CD4-positive, alpha-beta memory T cell (primary cell): Measurements from ENCODE around the gene PTMA. TPM values are rescaled to one million over a fixed set of nuclear protein-coding genes. Genes with fewer than 3 reads are reported as not detected.

Source experiments
- CTCF ChIA-PET: fragments of 350-600 bp; sonication (Branson Sonifier 250); formaldehyde crosslinking; loops from one replicate; lab custom pipeline; 2021; ENCODE audit warnings: inconsistent platforms; ENCODE audit not compliant: partially characterized antibody; lab: Charles Lee
- POLR2A ChIA-PET: fragments of 350-600 bp; sonication (Branson Sonifier 250); formaldehyde crosslinking; loops from one replicate; lab custom pipeline; 2021; ENCODE audit not compliant: partially characterized antibody; lab: Charles Lee
- DNase-seq, 5 donors: peaks; one replicate each; pipeline versions ENCODE4 v3.0.0 to v3.0.0-alpha.2; 2020 to 2022; ENCODE audit warnings: mixed read lengths in 1 of 5
- H3K27ac ChIP-seq: one replicate; pipeline ENCODE4 v1.7.0; 2013; ENCODE audit warnings: low read depth, low read length
- H3K27me3 ChIP-seq: 2 replicates; pipeline ENCODE4 v1.7.0; 2013; ENCODE audit warnings: mild to moderate bottlenecking, low read length, moderate library complexity; ENCODE audit not compliant: insufficient read depth
- H3K36me3 ChIP-seq: 2 replicates; pipeline ENCODE4 v1.7.0; 2013; ENCODE audit warnings: mild to moderate bottlenecking, low read length, moderate library complexity; ENCODE audit not compliant: insufficient read depth
- H3K4me1 ChIP-seq: 2 replicates; pipeline ENCODE4 v1.7.0; 2013; ENCODE audit warnings: mild to moderate bottlenecking, low read length, moderate library complexity; ENCODE audit not compliant: insufficient read depth
- H3K4me3 ChIP-seq, 2 donors: one replicate each; pipeline ENCODE4 v1.7.0; 2013; ENCODE audit warnings: low read length in 2 of 2, mild to moderate bottlenecking in 1 of 2
- H3K9me3 ChIP-seq, 2 donors: one replicate each; pipeline ENCODE4 v1.7.0; 2013; ENCODE audit warnings: low read length in 2 of 2, control low read depth in 1 of 2; ENCODE audit not compliant: control insufficient read depth in 1 of 2
- H3K27ac Mint-ChIP-seq, 7 donors: one replicate each; pipeline ENCODE4 v1.8.0; 2020 to 2021; ENCODE audit warnings: mixed read lengths in 7 of 7, mild to moderate bottlenecking in 6 of 7, inconsistent platforms in 3 of 7, moderate library complexity in 3 of 7
- H3K27me3 Mint-ChIP-seq, 2 donors: one replicate each; pipeline ENCODE4 v1.8.0; 2020 to 2021; ENCODE audit warnings: mixed read lengths in 2 of 2
- H3K36me3 Mint-ChIP-seq, 2 donors: one replicate each; pipeline ENCODE4 v1.8.0; 2020 to 2021; ENCODE audit warnings: mixed read lengths in 2 of 2, inconsistent platforms in 1 of 2, mild to moderate bottlenecking in 1 of 2
- H3K4me1 Mint-ChIP-seq, 4 donors: one replicate each; pipeline ENCODE4 v1.8.0; 2020 to 2021; ENCODE audit warnings: mixed read lengths in 4 of 4, mild to moderate bottlenecking in 1 of 4
- H3K4me3 Mint-ChIP-seq, 8 donors: one replicate each; pipeline ENCODE4 v1.8.0; 2020 to 2021; ENCODE audit warnings: mixed read lengths in 8 of 8, mild to moderate bottlenecking in 7 of 8, moderate library complexity in 6 of 8, inconsistent platforms in 3 of 8
- H3K9me3 Mint-ChIP-seq, 8 donors: one replicate each; pipeline ENCODE4 v1.8.0; 2020 to 2021; ENCODE audit warnings: mixed read lengths in 8 of 8, mild to moderate bottlenecking in 5 of 8, inconsistent platforms in 3 of 8, moderate library complexity in 1 of 8
- intact Hi-C: fragments of 100-400 bp; cut with micrococcal nuclease; formaldehyde crosslinking; loops from one replicate; pipeline ENCODE4 v1.15.1; 2023
- polyA plus RNA-seq, 2 donors: library from polyadenylated mRNA; unstranded; fragments of 300-500 nt; fragmentation: Illumina TruSeq; gene quantifications; one replicate each; pipeline ENCODE4 v1.2.3, GENCODE V29; 2021
- total RNA-seq, 2 experiments: library from RNA; stranded (reverse); gene quantifications; one replicate each; pipeline ENCODE4 v1.2.3, GENCODE V29; 2021

The PTMA gene
- total and polyA plus RNA-seq, 4 experiments from 2014 or later, result 974 to 1,836 (median 1,208) TPM

DNA sequence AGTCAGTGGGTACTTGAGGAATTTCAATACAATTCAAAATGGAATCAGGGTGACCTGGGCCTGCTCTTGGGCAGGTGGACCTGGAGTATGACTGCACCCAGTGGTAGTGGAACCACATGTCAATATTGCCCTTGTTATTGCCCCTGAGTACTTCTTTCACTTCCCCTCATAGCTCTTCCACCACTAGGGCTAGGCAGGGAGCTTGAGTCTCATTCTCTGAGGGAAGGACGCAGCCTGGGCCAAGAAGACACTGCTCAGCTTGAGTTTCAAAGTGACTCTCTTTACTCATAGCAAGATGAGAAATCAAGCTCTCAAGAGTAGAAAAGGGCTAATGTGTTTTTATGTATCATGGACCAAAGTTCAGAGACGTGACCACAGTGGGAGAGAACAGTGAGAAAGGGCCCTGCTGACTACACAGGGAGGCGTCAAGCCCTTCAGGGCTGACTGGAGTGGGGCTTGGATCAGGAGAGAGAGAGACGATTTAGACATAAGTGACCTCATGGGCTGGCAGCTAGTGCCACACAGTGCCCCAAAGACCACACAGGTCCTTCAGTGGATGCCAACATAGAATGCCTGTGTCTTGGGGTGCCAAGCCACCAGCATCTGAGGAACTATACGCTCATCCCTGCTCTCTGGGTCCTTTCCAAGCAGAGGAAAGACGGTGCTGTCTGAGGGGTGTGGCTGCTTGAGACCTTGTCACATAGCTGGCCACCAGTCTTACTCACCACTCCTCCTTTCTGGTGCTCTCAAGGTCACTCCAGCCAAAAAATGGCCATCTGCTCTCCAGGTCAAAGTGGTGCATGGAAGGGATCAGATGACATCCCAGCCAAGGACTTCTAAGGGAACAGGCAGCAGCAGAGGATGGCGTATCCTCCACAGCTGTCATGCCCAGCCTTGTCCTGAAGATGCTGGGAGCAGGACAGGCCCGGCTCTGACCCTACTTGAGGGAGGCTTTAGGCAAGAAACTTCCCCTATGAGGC, 13.0 kb downstream of the PTMA start:
- Mint-ChIP-seq H3K4me1 (no peaks in the 10 kb centered on the region), H3K27me3 (no peaks in the 10 kb centered on the region), H3K27ac (no peak overlapping the region), H3K36me3 (no peaks in the 10 kb centered on the region), H3K9me3 (no peaks in the 10 kb centered on the region), H3K4me3 (no peak overlapping the region)
- Histone ChIP-seq H3K27ac (no peak overlapping the region), H3K4me3 (no peak overlapping the region), H3K36me3 (no peaks in the 10 kb centered on the region), H3K9me3 (no peaks in the 10 kb centered on the region), H3K4me1 (no peaks in the 10 kb centered on the region), H3K27me3 (no peaks in the 10 kb centered on the region)
- ChIA-PET CTCF (interaction anchor here (11.7 kb wide), 1 partner anchor 40 kb away, joined by 742 read pairs; no protein-coding TSS in a partner anchor), POLR2A (no interaction called here)
- intact Hi-C loops, result no loop called here
- no peak for DNase-seq

DNA sequence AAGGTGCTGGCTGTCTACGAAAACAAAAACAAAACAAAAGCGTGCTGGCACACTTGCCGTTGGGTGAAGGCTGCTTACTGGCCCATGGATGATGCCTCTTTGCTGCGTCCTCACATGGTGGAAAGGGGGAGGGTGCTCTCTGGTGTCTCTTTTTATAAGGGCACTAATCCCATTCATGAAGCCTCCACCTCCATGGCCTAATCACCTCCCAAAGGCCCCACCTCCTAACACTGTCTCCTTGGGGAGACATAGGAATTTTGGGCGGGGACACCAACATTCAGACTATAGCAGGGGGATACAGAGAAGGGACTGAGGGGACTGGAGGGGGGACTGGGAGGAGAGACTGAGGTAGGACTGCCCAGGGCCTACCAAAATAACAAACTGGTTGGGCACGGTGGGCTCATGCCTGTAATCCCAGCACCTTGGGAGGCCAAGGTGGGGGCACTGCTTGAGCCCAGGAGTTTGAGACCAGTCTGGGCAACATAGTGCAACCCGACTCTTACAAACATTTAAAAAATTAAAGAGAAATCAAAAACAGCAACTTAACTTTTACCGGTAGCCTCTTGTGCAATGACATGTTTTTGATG, 14.5 kb downstream of the PTMA start:
- Mint-ChIP-seq H3K36me3 (no peaks in the 10 kb centered on the region), H3K27me3 (no peaks in the 10 kb centered on the region), H3K9me3 (no peaks in the 10 kb centered on the region), H3K4me1 (no peaks in the 10 kb centered on the region), H3K4me3 (no peak overlapping the region), H3K27ac (peak overlapping the region in 1 of 7 donors; percentile 36)
- intact Hi-C loops, result no loop called here
- Histone ChIP-seq H3K4me1 (no peaks in the 10 kb centered on the region), H3K9me3 (no peaks in the 10 kb centered on the region), H3K36me3 (no peaks in the 10 kb centered on the region), H3K27me3 (no peaks in the 10 kb centered on the region), H3K4me3 (no peak overlapping the region), H3K27ac (no peak overlapping the region)
- DNase-seq, result no peak
- POLR2A ChIA-PET, result no interaction called here
- CTCF ChIA-PET, result interaction anchor here (2.4 kb wide), 1 partner anchor 45 kb away, joined by 9 read pairs; no protein-coding TSS in a partner anchor

DNA sequence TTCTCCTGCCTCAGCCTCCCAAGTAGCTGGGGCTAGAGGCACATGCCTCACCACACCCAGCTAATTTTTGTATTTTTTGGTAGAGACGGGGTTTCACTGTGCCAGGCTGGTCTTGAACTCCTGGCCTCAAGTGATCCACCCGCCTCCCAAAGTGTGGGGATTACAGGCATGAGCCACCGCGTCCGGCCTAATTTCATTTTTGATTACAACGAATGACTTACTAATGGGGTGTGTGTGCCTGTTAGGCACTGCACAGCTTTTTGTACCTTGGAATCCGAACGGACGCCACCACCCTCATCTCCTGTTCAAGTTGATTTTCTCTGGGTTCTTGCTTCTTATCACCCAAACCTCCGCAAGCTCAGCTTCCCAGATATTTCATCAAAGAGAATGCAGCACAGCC, 17.2 kb downstream of the PTMA start:
- Mint-ChIP-seq H3K27ac (no peak overlapping the region), H3K9me3 (no peaks in the 10 kb centered on the region), H3K4me1 (no peaks in the 10 kb centered on the region), H3K27me3 (no peaks in the 10 kb centered on the region), H3K4me3 (no peak overlapping the region), H3K36me3 (peaks cover 0 to 4% of the 10 kb centered on the region in 2 donors)
- intact Hi-C loops, result no loop called here
- Histone ChIP-seq H3K9me3 (no peaks in the 10 kb centered on the region), H3K4me1 (no peaks in the 10 kb centered on the region), H3K27me3 (no peaks in the 10 kb centered on the region), H3K36me3 (no peaks in the 10 kb centered on the region), H3K4me3 (no peak overlapping the region), H3K27ac (no peak overlapping the region)
- POLR2A ChIA-PET, result interaction anchor here (0.6 to 2.1 kb wide), 2 partner anchors 11 to 484 kb away, joined by 5 to 8 read pairs; no protein-coding TSS in a partner anchor
- CTCF ChIA-PET, result interaction anchor here (1.1 to 3.2 kb wide), 4 partner anchors 11 to 50 kb away, joined by 4 to 23 read pairs (median 6); no protein-coding TSS in a partner anchor
- no peak for DNase-seq

- POLR2A ChIA-PET, result no interaction called here
- no peak overlapping the region for H3K4me3 Mint-ChIP-seq
Measured at GRCh38 chr2:231726276-231726675, 18.0 kb downstream of the PTMA start.

DNA sequence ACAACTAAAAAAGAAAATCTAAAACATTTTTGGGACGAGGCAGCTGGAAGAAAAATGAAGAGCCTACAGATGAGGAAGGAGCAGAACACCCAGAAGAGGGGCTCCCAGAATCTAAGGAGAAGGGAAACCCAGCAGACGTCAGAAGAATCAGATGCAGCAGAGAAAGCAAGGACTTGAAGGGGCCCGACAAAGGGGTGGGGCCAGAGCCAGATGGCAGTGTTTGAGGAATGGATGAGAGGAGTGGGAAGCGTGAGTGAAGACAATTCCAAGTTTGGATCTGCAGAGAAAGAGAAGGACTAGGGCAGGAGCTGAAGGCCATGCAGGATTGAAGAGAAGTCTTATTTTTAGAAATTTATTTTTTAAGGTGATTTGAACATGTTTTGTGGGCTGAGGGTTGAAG, 19.3 kb downstream of the PTMA start:
- CTCF ChIA-PET, result no interaction called here
- POLR2A ChIA-PET, result no interaction called here
- no peak overlapping the region for H3K27ac ChIP-seq
- no peak for DNase-seq
- no peak overlapping the region for H3K4me3 Mint-ChIP-seq
- intact Hi-C loops, result no loop called here
- no peaks in the 10 kb centered on the region for H3K27me3 ChIP-seq
- no peaks in the 10 kb centered on the region for H3K9me3 Mint-ChIP-seq
- H3K27ac Mint-ChIP-seq, result no peak overlapping the region
- no peak overlapping the region for H3K4me3 ChIP-seq
- peaks cover 11 to 17% of the 10 kb centered on the region in 2 donors for H3K36me3 Mint-ChIP-seq
- no peaks in the 10 kb centered on the region for H3K4me1 Mint-ChIP-seq
- H3K36me3 ChIP-seq, result peaks cover 3% of the 10 kb centered on the region
- no peaks in the 10 kb centered on the region for H3K4me1 ChIP-seq
- no peaks in the 10 kb centered on the region for H3K9me3 ChIP-seq
- H3K27me3 Mint-ChIP-seq, result no peaks in the 10 kb centered on the region

More at GRCh38 chr2:231726276-231726675, 18.0 kb downstream of the PTMA start:
- no peak overlapping the region for H3K27ac ChIP-seq
- Mint-ChIP-seq H3K27ac (no peak overlapping the region), H3K36me3 (peaks cover 2 to 4% of the 10 kb centered on the region in 2 donors), H3K27me3 (no peaks in the 10 kb centered on the region), H3K4me1 (no peaks in the 10 kb centered on the region), H3K9me3 (no peaks in the 10 kb centered on the region)
- CTCF ChIA-PET, result interaction anchor here (1.3 to 3.2 kb wide), 2 partner anchors 11 to 51 kb away, joined by 4 to 23 read pairs; no protein-coding TSS in a partner anchor
- no peaks in the 10 kb centered on the region for H3K36me3 ChIP-seq
- H3K27me3 ChIP-seq, result no peaks in the 10 kb centered on the region
- H3K9me3 ChIP-seq, result no peaks in the 10 kb centered on the region
- H3K4me1 ChIP-seq, result no peaks in the 10 kb centered on the region
- intact Hi-C loops, result no loop called here
- no peak for DNase-seq
- no peak overlapping the region for H3K4me3 ChIP-seq

GRCh38 chr2:231732604-231733003, 24.3 kb downstream of the PTMA start:
- intact Hi-C loops, result no loop called here
- Histone ChIP-seq H3K27ac (no peak overlapping the region), H3K27me3 (no peaks in the 10 kb centered on the region), H3K4me1 (no peaks in the 10 kb centered on the region), H3K9me3 (no peaks in the 10 kb centered on the region), H3K36me3 (peaks cover 12% of the 10 kb centered on the region), H3K4me3 (no peak overlapping the region)
- peaks cover 32 to 39% of the 10 kb centered on the region in 2 donors for H3K36me3 Mint-ChIP-seq
- no peaks in the 10 kb centered on the region for H3K4me1 Mint-ChIP-seq
- POLR2A ChIA-PET, result no interaction called here
- CTCF ChIA-PET, result no interaction called here
- no peak overlapping the region for H3K4me3 Mint-ChIP-seq
- H3K9me3 Mint-ChIP-seq, result no peaks in the 10 kb centered on the region
- DNase-seq, result no peak
- H3K27me3 Mint-ChIP-seq, result no peaks in the 10 kb centered on the region
- peak overlapping the region in 2 of 7 donors; percentile 13 to 52 for H3K27ac Mint-ChIP-seq

GRCh38 chr2:231737761-231738160, 29.4 kb downstream of the PTMA start:
- no peak for DNase-seq
- H3K27me3 Mint-ChIP-seq, result no peaks in the 10 kb centered on the region

More at GRCh38 chr2:231737761-231738160, 29.4 kb downstream of the PTMA start:
- intact Hi-C loops, result no loop called here
- Mint-ChIP-seq H3K36me3 (peaks cover 25 to 41% of the 10 kb centered on the region in 2 donors), H3K4me1 (peaks cover 0 to 2% (median 0%) of the 10 kb centered on the region in 4 donors), H3K27ac (no peak overlapping the region), H3K9me3 (no peaks in the 10 kb centered on the region), H3K4me3 (no peak overlapping the region)
- ChIA-PET POLR2A (no interaction called here), CTCF (no interaction called here)
- Histone ChIP-seq H3K27me3 (no peaks in the 10 kb centered on the region), H3K4me3 (no peak overlapping the region), H3K4me1 (no peaks in the 10 kb centered on the region), H3K27ac (no peak overlapping the region), H3K9me3 (no peaks in the 10 kb centered on the region), H3K36me3 (peaks cover 10% of the 10 kb centered on the region)
